T-helper 17 cell (primary cell): Measurements from ENCODE around the gene AQP7. TPM values are rescaled to one million over a fixed set of nuclear protein-coding genes. Genes with fewer than 3 reads are reported as not detected.
"Not testable (repeated sequence)": the region's sequence is repeated elsewhere in the genome, so short reads cannot be mapped to it uniquely, and the experiment has no call there.

ENCODE experiments used
- ATAC-seq: fragments of 150-1000 bp; cut with Tn5 transposase; 2 replicates; pipeline ENCODE4 v1.10.0; 2021; ENCODE audit warnings: mild to moderate bottlenecking, moderate library complexity
- DNase-seq, 3 donors: peaks; one replicate each; pipeline versions ENCODE4 v3.0.0 to v3.0.0-alpha.2; 2020 to 2021
- H3K9me3 ChIP-seq: one replicate; pipeline ENCODE4 v1.7.0; 2013; ENCODE audit warnings: low read length, mild to moderate bottlenecking; ENCODE audit not compliant: control insufficient read depth, poor library complexity, severe bottlenecking
- H3K27ac Mint-ChIP-seq: one replicate; pipeline ENCODE4 v1.8.0; 2022; ENCODE audit warnings: mild to moderate bottlenecking, moderate library complexity, mixed read lengths
- H3K27me3 Mint-ChIP-seq: one replicate; pipeline ENCODE4 v1.8.0; 2022; ENCODE audit warnings: mixed read lengths
- H3K36me3 Mint-ChIP-seq: one replicate; pipeline ENCODE4 v1.8.0; 2022; ENCODE audit warnings: low read depth, mixed read lengths
- H3K4me1 Mint-ChIP-seq: one replicate; pipeline ENCODE4 v1.8.0; 2022; ENCODE audit warnings: mild to moderate bottlenecking, mixed read lengths
- H3K4me3 Mint-ChIP-seq: one replicate; pipeline ENCODE4 v1.8.0; 2022; ENCODE audit warnings: mild to moderate bottlenecking, moderate library complexity, mixed read lengths
- total RNA-seq, 4 donors: library from RNA in 2 of 4; stranded (reverse) in 2 of 4; gene quantifications; one replicate each; pipeline ENCODE4 v1.2.3 and lab custom pipeline; 2022 to 2026

The AQP7 gene
- total RNA-seq, 2 donors from 2014 or later = 0.31 to 1.2 TPM

DNA sequence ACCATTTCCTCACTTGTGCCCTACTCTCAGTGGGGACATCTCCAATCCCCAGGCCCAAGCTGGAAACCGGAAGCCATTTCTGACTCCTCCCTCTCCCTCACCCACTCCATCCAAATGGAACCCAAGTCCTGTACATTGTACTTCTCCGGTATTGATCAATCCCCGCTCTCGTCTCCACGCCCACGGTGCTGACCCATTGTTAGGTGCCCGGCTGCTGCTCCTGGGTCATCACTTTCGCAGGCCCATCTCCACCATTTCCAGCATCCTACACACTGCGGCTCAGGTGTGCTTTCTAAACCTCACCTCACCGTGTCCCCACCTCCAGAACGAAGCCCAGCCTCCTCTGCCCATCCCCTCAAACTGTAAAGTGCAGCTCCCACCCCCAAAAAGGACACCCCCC lies 19.0 kb downstream of the AQP7 start:
- ATAC-seq, DNase-seq, H3K4me1 Mint-ChIP-seq, H3K9me3 ChIP-seq, H3K4me3 Mint-ChIP-seq, H3K27ac Mint-ChIP-seq, H3K36me3 Mint-ChIP-seq, H3K27me3 Mint-ChIP-seq: not testable (repeated sequence)

DNA sequence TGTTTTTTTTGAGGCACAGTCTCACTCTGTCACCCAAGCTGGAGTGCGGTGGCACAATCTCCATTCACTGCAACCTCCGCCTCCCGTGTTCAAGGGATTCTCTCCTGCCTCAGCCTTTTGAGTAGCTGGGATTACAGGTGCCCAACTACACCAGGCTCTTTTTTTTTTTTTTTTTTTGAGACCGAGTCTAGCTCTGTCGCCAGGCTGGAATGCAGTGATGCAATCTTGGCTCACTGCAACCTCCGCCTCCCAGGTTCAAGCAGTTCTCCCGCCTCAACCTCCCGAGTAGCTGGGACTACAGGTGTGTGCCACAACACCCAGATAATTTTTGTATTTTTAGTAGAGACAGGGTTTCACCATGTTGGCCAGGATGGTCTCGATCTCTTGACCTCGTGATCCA lies 20.0 kb downstream of the AQP7 start:
- not testable (repeated sequence) for DNase-seq, H3K27ac Mint-ChIP-seq, H3K27me3 Mint-ChIP-seq, H3K4me3 Mint-ChIP-seq, H3K4me1 Mint-ChIP-seq, ATAC-seq, H3K36me3 Mint-ChIP-seq, H3K9me3 ChIP-seq

DNA sequence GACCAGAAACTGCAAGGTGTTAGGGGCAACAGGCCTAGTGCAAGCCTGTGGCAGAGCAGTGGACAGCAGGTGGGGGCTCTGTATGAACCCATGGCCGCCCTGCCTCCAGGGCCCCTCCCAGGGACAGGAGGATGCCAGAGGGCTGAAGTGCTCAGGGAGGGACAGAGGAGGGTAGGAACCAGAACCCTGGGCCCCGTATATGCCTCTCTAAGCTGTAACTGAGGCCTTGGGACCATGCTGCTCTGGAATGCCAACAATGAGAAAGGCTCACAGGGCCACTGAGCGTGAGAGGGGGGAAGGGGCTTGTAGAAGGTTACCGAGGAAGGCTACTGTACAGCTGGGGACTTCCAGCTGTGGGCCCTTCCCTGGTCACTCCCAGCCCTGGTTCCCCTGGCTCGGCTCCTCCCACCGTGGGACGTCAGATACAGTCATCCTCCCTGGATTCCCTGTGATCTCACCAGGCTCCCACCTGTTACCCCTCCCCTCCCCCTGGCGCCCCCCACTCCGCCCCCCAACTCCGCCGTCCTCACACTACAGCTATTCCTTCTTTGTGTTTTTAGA lies 21.1 kb downstream of the AQP7 start:
- Mint-ChIP-seq H3K27ac (no peak overlapping the region), H3K4me1 (peaks cover 2% of the 10 kb centered on the region), H3K27me3 (no peaks in the 10 kb centered on the region)

DNA sequence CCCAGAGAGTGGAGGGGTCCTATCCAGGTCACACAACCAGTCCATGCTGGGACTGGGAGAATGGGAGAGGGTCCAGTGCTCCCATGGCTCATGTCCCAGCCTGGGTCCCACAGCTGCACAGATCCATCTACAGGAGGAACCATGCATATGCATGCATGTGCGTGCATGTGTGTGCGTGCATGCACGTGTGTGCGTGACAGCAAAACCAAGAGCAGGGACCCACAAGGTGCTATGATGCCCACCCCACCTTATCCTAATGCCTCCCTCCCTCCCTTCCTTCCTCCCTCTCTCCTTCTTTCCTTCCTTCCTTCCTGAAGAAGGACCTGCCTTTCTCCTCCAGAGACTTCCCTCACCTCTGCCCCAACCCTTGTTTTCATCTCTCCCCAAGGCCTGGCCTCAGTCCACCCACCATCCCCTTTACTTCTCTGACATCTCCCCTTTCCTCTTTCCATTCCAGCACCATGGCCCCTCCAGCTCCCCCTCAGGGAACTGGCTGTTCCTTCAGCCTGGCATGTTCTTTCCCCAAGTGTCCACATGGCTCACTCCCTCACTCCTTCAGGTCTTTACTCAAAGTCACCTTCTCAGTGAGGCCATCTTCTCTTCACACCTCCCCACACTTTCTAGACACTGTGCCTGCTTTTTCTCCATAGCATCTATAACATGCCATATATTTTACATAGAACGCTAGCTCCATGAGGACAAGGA lies 21.8 kb downstream of the AQP7 start:
- H3K36me3 Mint-ChIP-seq = no peaks in the 10 kb centered on the region
- ATAC-seq = no peak
- H3K27me3 Mint-ChIP-seq = no peaks in the 10 kb centered on the region
- no peak overlapping the region for H3K27ac Mint-ChIP-seq
- H3K4me1 Mint-ChIP-seq = peaks cover 5% of the 10 kb centered on the region
- no peaks in the 10 kb centered on the region for H3K9me3 ChIP-seq
- H3K4me3 Mint-ChIP-seq = no peak overlapping the region
- DNase-seq = no peak

More for the DNA sequence above, 21.1 kb downstream of the AQP7 start:
- DNase-seq = no peak
- Mint-ChIP-seq H3K4me3 (no peak overlapping the region), H3K36me3 (no peaks in the 10 kb centered on the region)
- no peaks in the 10 kb centered on the region for H3K9me3 ChIP-seq
- no peak for ATAC-seq

- H3K9me3 ChIP-seq = no peaks in the 10 kb centered on the region
- Mint-ChIP-seq H3K4me3 (no peak overlapping the region), H3K36me3 (no peaks in the 10 kb centered on the region), H3K27me3 (no peaks in the 10 kb centered on the region), H3K27ac (no peak overlapping the region), H3K4me1 (peaks cover 8% of the 10 kb centered on the region)
- DNase-seq = no peak
- no peak for ATAC-seq
Observed at GRCh38 chr9:33379666-33380389, 22.5 kb downstream of the AQP7 start.

GRCh38 chr9:33378121-33378795 lies 24.1 kb downstream of the AQP7 start:
- Mint-ChIP-seq H3K4me1 (peaks cover 10% of the 10 kb centered on the region), H3K27me3 (no peaks in the 10 kb centered on the region), H3K4me3 (no peak overlapping the region), H3K36me3 (no peaks in the 10 kb centered on the region), H3K27ac (no peak overlapping the region)
- ATAC-seq = no peak
- no peak for DNase-seq
- H3K9me3 ChIP-seq = no peaks in the 10 kb centered on the region

DNA sequence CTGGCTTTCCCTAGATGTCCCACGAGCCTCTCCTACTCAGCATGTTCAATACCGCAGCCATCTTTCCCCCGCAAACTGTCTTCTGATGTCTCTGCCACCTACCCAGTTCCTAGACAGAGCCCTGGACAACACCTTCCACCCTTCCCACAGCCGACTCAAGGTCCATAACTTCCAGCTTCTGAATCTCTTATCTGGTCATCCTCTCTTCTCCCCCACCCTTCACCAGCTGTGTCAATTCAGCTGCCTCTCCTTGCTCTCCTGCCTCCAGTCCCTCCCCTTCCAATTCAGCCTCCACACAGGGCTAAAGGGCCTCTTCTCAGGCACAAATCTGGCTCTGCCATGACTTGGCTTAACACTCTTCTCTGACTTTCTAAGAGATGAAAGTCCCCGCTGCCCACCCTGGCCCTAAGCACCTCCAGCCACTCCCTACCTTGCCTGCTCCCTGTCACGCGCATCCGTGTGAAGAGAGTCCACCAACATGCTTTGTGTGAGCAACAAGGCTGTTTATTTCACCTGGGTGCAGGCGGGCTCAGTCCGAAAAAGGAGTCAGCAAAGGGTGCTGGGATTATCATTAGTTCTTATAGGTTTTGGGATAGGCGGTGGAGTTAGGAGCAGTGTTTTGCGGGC lies 25.2 kb downstream of the AQP7 start:
- H3K4me3 Mint-ChIP-seq = no peak overlapping the region
- peak overlapping the region; percentile 77 for H3K27ac Mint-ChIP-seq
- H3K36me3 Mint-ChIP-seq = no peaks in the 10 kb centered on the region
- no peaks in the 10 kb centered on the region for H3K9me3 ChIP-seq
- H3K27me3 Mint-ChIP-seq = no peaks in the 10 kb centered on the region
- DNase-seq (no peak), ATAC-seq (no peak)
- H3K4me1 Mint-ChIP-seq = peaks cover 10% of the 10 kb centered on the region

DNA sequence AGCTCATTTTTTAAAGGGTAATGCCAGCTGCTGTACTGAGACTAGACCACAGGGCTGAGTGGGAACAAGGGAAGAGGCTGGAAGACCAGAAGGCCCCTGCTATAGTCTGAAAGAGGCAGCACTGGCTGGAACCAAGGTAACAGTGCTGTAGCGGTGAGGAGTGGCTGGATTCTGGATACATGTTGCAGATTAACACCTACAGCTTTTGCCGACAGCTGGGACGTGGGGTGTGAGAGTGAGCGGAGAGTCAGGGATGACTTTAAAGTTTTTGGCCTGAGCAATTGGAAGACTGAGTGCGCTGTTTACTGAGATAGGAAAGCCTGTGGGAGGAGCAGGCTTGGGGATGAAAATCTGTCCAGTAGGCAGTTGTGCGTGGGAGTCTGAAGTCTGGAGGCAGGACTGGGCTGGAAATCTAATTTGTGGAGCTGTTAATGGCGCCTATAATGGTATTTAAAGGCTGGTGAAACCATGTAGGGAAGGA lies 26.5 kb downstream of the AQP7 start:
- Mint-ChIP-seq H3K36me3 (peaks cover 2% of the 10 kb centered on the region), H3K4me3 (no peak overlapping the region), H3K4me1 (peaks cover 11% of the 10 kb centered on the region), H3K27me3 (no peaks in the 10 kb centered on the region), H3K27ac (no peak overlapping the region)
- DNase-seq (no peak), ATAC-seq (no peak)
- H3K9me3 ChIP-seq = no peaks in the 10 kb centered on the region

GRCh38 chr9:33375238-33375840 lies 27.0 kb downstream of the AQP7 start:
- Mint-ChIP-seq H3K36me3 (peaks cover 2% of the 10 kb centered on the region), H3K4me3 (no peak overlapping the region), H3K4me1 (peaks cover 11% of the 10 kb centered on the region), H3K27me3 (no peaks in the 10 kb centered on the region), H3K27ac (peak overlapping the region; percentile 37)
- no peaks in the 10 kb centered on the region for H3K9me3 ChIP-seq
- no peak for DNase-seq
- ATAC-seq = peak; percentile 43

GRCh38 chr9:33374634-33375237 lies 27.6 kb downstream of the AQP7 start:
- H3K36me3 Mint-ChIP-seq = peaks cover 6% of the 10 kb centered on the region
- H3K4me3 Mint-ChIP-seq = no peak overlapping the region
- H3K4me1 Mint-ChIP-seq = peaks cover 11% of the 10 kb centered on the region
- ATAC-seq (peak; percentile 92), DNase-seq (peak; percentile 20 to 53 (median 33))
- no peaks in the 10 kb centered on the region for H3K9me3 ChIP-seq
- H3K27ac Mint-ChIP-seq = peak overlapping the region; percentile 37
- no peaks in the 10 kb centered on the region for H3K27me3 Mint-ChIP-seq

- peaks cover 8% of the 10 kb centered on the region for H3K36me3 Mint-ChIP-seq
- DNase-seq (no peak), ATAC-seq (no peak)
- peaks cover 11% of the 10 kb centered on the region for H3K4me1 Mint-ChIP-seq
- H3K4me3 Mint-ChIP-seq = no peak overlapping the region
- no peaks in the 10 kb centered on the region for H3K27me3 Mint-ChIP-seq
- no peak overlapping the region for H3K27ac Mint-ChIP-seq
- H3K9me3 ChIP-seq = no peaks in the 10 kb centered on the region
Observed at GRCh38 chr9:33374190-33374589, 28.2 kb downstream of the AQP7 start.

DNA sequence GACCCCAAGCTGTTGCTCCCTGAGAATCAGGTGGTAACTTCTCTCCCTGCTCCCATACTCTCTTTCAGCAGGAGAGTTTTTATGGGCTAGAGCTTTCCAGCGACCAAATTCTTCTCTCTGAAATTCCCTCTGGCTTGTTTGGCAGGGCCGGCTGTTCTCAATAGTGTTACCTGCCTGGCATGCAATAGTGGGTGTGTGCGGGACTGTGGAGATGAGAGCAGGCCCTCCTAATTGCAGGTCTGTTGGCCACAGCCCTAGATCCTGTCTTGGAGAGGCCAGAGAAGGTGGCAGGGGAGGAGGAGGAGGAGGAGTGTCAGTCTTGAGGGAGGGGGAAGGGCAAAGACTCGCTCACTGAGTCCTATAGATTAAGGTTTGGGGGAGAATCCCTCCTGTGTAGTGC lies 29.5 kb downstream of the AQP7 start:
- ATAC-seq (no peak), DNase-seq (no peak)
- no peak overlapping the region for H3K4me3 Mint-ChIP-seq
- no peaks in the 10 kb centered on the region for H3K9me3 ChIP-seq
- peaks cover 11% of the 10 kb centered on the region for H3K4me1 Mint-ChIP-seq
- H3K36me3 Mint-ChIP-seq = peaks cover 8% of the 10 kb centered on the region
- H3K27me3 Mint-ChIP-seq = no peaks in the 10 kb centered on the region
- peak overlapping the region; percentile 60 for H3K27ac Mint-ChIP-seq
